HG03469 (cell line): ENCODE measurements around the gene PRR11.
"Not testable (repeated sequence)": the region's sequence is repeated elsewhere in the genome, so short reads cannot be mapped to it uniquely, and the experiment has no call there.

Experiments
- ATAC-seq: cut with Tn5 transposase; IDR thresholded peaks from one replicate; pipeline ENCODE4 v1.9.1; 2021; ENCODE audit warnings: mild to moderate bottlenecking, moderate library complexity, moderate number of reproducible peaks; ENCODE audit not compliant: unreplicated experiment

The PRR11 gene

DNA sequence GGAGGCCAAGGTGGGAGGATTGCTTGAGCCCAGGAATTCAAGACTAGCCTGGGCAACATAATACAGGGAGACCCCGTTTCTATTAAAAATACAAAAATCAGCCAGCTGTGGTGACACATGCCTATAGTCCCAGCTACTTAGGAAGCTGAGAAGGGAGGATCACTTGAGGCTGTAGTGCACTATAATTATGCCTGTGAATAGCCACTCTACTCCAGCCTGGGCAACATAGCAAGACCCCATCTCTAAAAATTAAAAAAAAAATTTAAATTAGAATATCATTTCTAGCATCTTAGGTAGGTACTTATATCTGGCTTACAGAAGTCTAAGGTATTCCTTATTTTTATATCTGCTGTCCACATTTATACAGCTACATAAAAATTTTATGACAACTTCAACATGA, 46.8 kb downstream of the PRR11 start:
- no peak for ATAC-seq

- no peak for ATAC-seq
Observed at GRCh38 chr17:59219370-59219769, 63.8 kb downstream of the PRR11 start.

DNA sequence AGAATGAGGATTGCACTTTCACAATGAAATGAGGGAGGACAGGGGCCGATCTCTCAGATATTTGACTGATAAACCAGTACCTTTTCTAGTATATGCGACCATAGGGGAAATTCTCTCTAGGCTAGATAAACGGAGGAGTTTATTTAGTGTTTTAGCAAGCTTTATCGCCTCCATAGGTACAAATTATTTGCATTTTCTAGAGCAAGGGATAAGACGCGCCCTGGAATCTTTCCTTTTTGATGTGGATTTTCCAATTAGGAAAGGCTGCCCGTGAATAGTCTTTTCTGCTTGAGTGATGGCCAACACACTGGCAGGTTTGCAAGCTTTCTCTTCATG, 64.4 kb downstream of the PRR11 start:
- ATAC-seq, result no peak

DNA sequence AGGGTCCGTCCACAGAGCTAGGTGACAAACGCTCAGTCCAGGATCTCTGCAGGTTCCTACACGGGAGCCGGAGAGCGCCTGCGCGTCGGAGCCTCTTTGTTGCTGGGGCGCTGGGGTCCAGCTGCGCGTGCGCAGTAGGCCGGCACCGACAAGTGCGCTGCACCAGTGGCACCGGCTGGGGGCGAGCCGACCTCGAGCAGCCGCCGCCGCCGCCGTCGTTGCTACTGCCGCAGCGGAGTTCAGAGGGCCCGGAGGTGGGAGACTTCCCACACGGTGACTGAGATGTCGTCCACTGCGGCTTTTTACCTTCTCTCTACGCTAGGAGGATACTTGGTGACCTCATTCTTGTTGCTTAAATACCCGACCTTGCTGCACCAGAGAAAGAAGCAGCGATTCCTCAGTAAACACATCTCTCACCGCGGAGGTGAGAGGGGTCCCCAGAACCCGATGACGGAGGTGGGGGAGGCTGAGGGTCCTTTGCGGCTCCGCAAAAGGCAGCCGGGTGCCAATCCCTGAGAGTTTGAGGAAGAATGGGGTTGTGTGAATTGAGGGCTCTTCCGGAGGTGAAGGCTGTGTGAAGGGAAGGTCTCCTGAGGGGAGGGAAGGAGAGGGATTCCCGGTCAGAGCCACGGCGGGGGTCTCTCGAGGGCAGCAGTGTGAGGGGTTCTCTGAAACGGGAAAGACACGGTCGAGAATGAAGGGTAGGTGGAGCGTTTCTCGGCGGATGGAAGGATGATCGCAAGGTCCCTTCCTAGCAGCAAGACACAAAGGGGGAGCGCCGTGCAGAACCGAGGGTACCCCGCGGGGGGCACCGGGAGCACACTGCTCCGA, 65.0 kb downstream of the PRR11 start, which contains the start of gene GDPD1:
Gene GDPD1, plus strand, starts transcription at position 184 of the 831 bp plus-strand sequence. Its CDS starts 99 bp downstream, at position 283.
- ATAC-seq, result peak; percentile 78

GRCh38 chr17:59221159-59221847, 65.8 kb downstream of the PRR11 start:
- no peak for ATAC-seq

DNA sequence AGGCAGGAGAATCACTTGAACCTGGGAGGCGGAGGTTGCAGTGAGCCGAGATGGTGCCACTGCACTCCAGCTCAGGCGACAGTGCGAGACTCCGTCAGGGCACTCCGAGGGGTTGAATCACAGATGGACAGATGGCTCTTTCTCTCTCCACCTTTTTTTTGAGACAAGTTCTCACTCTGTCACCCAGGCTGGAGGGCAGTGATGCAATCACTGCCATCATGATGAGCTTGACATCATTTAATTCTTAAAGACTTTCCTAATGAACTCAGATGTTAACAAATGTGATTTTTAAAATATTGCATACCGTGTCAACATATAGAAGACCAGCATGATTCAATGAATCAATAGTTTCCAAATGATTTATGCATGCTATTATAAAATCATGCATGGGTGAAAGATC, 68.3 kb downstream of the PRR11 start:
- ATAC-seq, result no peak

- not testable (repeated sequence) for ATAC-seq
Observed at GRCh38 chr17:59228588-59228987, 73.0 kb downstream of the PRR11 start.

DNA sequence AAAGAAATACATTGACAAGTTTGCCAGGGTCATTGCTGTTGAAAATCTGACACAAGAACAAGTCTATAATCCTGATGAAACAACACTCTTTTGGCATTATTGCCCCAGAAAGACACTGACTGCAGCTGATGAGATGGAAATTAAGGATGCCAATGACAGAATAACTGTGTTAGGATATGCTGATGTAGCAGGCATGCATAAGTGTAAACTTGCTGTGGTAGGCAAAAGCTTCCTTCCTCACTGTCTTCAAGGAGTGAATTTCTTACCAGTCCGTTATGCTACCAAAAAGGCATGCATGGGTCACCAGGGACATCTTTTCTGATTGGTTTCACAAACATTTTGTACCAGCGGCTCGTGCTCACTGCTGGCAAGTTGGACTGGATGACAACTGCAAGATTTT, 75.2 kb downstream of the PRR11 start:
- ATAC-seq, result no peak

- no peak for ATAC-seq
Observed at GRCh38 chr17:59234631-59235030, 79.1 kb downstream of the PRR11 start.

DNA sequence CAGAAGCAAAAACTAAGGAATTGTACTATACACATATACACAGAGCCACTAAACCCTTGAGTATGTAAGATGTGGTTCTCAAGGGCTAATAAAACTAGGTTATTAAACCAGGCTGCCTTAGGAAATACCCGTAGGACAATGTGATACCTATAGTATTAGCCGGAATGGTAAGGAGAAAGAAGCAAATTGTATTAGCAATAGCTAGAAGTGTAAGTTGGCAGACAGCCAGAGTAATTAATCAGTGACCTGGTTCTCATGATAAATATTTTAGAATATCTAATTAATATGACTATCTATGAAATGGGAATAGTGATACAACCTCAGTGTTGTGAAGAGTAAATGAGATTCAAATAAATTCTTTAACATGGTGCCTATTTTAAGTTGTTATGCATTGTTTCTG, 83.4 kb downstream of the PRR11 start:
- ATAC-seq, result no peak

DNA sequence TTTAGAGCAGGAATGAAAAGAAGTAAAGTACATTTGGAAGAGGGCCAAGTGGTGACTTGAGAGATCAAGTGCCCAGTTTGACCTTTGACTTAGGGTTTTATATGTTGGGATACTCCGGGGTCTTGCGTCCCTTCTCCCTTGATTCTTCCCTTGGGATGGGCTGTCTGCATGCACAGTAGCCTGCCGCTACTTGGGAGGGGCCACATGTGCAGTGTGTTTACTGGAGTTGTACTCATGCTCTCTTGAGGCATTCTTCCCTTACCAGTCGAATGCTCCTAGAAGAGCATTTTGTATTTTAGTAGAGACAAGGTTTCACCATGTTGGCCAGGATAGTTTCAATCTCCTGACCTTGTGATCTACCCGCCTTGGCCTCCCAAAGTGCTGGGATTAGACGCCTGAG, 88.5 kb downstream of the PRR11 start:
- no peak for ATAC-seq
